H1 (cell line): ENCODE data around the gene JADE3. TPM values are rescaled to one million over a fixed set of nuclear protein-coding genes. Genes with fewer than 3 reads are reported as not detected.

Experiments used
- CTCF ChIA-PET: fragments of 300-600 bp; sonication (Branson Sonifier 250); formaldehyde crosslinking; loops from one replicate; lab custom pipeline; 2021; ENCODE audit not compliant: partially characterized antibody; lab: Charles Lee
- POLR2A ChIA-PET: fragments of 300-600 bp; sonication (Branson Sonifier 250); formaldehyde crosslinking; loops from one replicate; lab custom pipeline; 2021; ENCODE audit warnings: inconsistent platforms; ENCODE audit not compliant: partially characterized antibody; lab: Charles Lee
- DNase-seq, 2 experiments: peaks; one replicate each; pipeline versions ENCODE4 v3.0.0 to v3.0.0-alpha.2; 2010 to 2022; ENCODE audit warnings: low spot score in 2 of 2, low read depth in 1 of 2, mixed read lengths in 1 of 2
- FAIRE-seq: peaks from 2 replicates; lab custom pipeline; 2011; peaks lifted over from hg19 to GRCh38; lab: Jason Lieb, UNC
- H2AFZ ChIP-seq: 2 replicates; pipeline ENCODE4 v1.8.1; 2012; ENCODE audit warnings: low read length, inconsistent platforms
- H2AK5ac ChIP-seq: 2 replicates; pipeline ENCODE4 v1.6.1; 2013; ENCODE audit warnings: low read depth, low read length
- H2BK120ac ChIP-seq: replicated peaks from 2 replicates; pipeline ENCODE3; 2013; ENCODE audit warnings: low read depth, low read length, inconsistent platforms
- H2BK12ac ChIP-seq: 2 replicates; pipeline ENCODE4 v1.6.1; 2013; ENCODE audit warnings: low read depth, low read length
- H2BK15ac ChIP-seq: 2 replicates; pipeline ENCODE4 v1.6.1; 2013; ENCODE audit warnings: low read length
- H2BK20ac ChIP-seq: 2 replicates; pipeline ENCODE4 v1.6.1; 2013; ENCODE audit warnings: low read length
- H2BK5ac ChIP-seq: 2 replicates; pipeline ENCODE4 v1.6.1; 2013; ENCODE audit warnings: low read depth, low read length
- H3K14ac ChIP-seq: 2 replicates; pipeline ENCODE4 v1.6.1; 2013; ENCODE audit warnings: inconsistent platforms; ENCODE audit not compliant: insufficient read length
- H3K18ac ChIP-seq: 2 replicates; pipeline ENCODE4 v1.6.1; 2013; ENCODE audit warnings: low read length; ENCODE audit errors: extremely low read depth
- H3K23ac ChIP-seq: 2 replicates; pipeline ENCODE4 v1.6.1; 2013; ENCODE audit warnings: inconsistent platforms; ENCODE audit not compliant: insufficient read length
- H3K23me2 ChIP-seq: 2 replicates; pipeline ENCODE4 v1.6.1; 2013; ENCODE audit warnings: low read depth, low read length
- H3K27ac ChIP-seq: 2 replicates; pipeline ENCODE4 v1.6.1; 2011; ENCODE audit warnings: low read depth, low read length, inconsistent platforms
- H3K27me3 ChIP-seq, 4 experiments: replicated peaks in 1 of 4; 1 replicate in 1 of 4; 2 replicates in 3 of 4; pipeline versions ENCODE4 v1.6.1 to v1.8.1; 2011 to 2013; ENCODE audit warnings: low read length in 3 of 4, mild to moderate bottlenecking in 3 of 4, inconsistent platforms in 2 of 4, mixed read lengths in 2 of 4, moderate library complexity in 1 of 4; ENCODE audit not compliant: control insufficient read depth in 3 of 4, insufficient read depth in 3 of 4; ENCODE audit errors: extremely low read depth in 1 of 4
- H3K36me3 ChIP-seq, 4 experiments: 2 replicates each; pipeline versions ENCODE4 v1.6.1 to v1.8.1; 2011 to 2013; ENCODE audit warnings: mild to moderate bottlenecking in 4 of 4, low read length in 3 of 4, moderate library complexity in 2 of 4, control low read depth in 1 of 4, inconsistent platforms in 1 of 4; ENCODE audit not compliant: insufficient read depth in 4 of 4, control insufficient read depth in 2 of 4
- H3K4ac ChIP-seq: replicated peaks from 2 replicates; pipeline ENCODE3; 2013; ENCODE audit warnings: low read length, low read depth, mixed read lengths, inconsistent platforms; ENCODE audit not compliant: insufficient read length
- H3K4me1 ChIP-seq, 4 experiments: replicated peaks in 1 of 4; 1 replicate in 1 of 4; 2 replicates in 3 of 4; pipeline versions ENCODE4 v1.6.1 to v1.8.1; 2011 to 2013; ENCODE audit warnings: low read length in 3 of 4, inconsistent platforms in 2 of 4, mixed read lengths in 1 of 4; ENCODE audit not compliant: insufficient read depth in 4 of 4, control insufficient read depth in 3 of 4
- H3K4me2 ChIP-seq, 2 experiments: 2 replicates each; pipeline versions ENCODE4 v1.6.1 to v1.8.1; 2011 to 2013; ENCODE audit warnings: low read depth in 2 of 2, low read length in 2 of 2, control low read depth in 1 of 2, inconsistent platforms in 1 of 2, mild to moderate bottlenecking in 1 of 2; ENCODE audit not compliant: insufficient read depth in 1 of 2
- H3K4me3 ChIP-seq, 4 experiments: fragments of 200-600, 300-600 bp in 1 of 4; sonication (generic), shearing (Covaris generic), sonication (Bioruptor Twin) in 1 of 4; 2 replicates each; pipeline versions ENCODE4 v1.5.1 to v1.8.1; 2011 to 2016; ENCODE audit warnings: low read length in 4 of 4, low read depth in 3 of 4, control low read depth in 2 of 4, inconsistent platforms in 2 of 4, mild to moderate bottlenecking in 2 of 4, mixed read lengths in 1 of 4, moderate library complexity in 1 of 4; ENCODE audit not compliant: insufficient read depth in 2 of 4; ENCODE audit errors: extremely low read depth in 1 of 4
- H3K56ac ChIP-seq: replicated peaks from 2 replicates; pipeline ENCODE3; 2013; ENCODE audit warnings: low read depth, mild to moderate bottlenecking, mixed read lengths, low read length, inconsistent platforms; ENCODE audit not compliant: insufficient read length
- H3K79me1 ChIP-seq: 2 replicates; pipeline ENCODE4 v1.6.1; 2013; ENCODE audit warnings: low read depth, low read length, control low read depth
- H3K79me2 ChIP-seq, 2 experiments: 2 replicates each; pipeline versions ENCODE4 v1.6.1 to v1.8.1; 2012 to 2013; ENCODE audit warnings: low read length in 2 of 2, mild to moderate bottlenecking in 2 of 2, inconsistent platforms in 1 of 2; ENCODE audit not compliant: insufficient read depth in 2 of 2, control insufficient read depth in 1 of 2
- H3K9ac ChIP-seq, 4 experiments: replicated peaks in 1 of 4; 1 replicate in 1 of 4; 2 replicates in 3 of 4; pipeline versions ENCODE4 v1.6.1 to v1.8.1; 2011 to 2013; ENCODE audit warnings: low read depth in 3 of 4, low read length in 3 of 4, control low read depth in 2 of 4, mild to moderate bottlenecking in 2 of 4, moderate library complexity in 2 of 4, inconsistent platforms in 1 of 4; ENCODE audit errors: extremely low read depth in 1 of 4
- H3K9me3 ChIP-seq, 2 experiments: 2 replicates each; pipeline versions ENCODE4 v1.6.1 to v1.8.1; 2012 to 2013; ENCODE audit warnings: mild to moderate bottlenecking in 2 of 2, moderate library complexity in 2 of 2, control low read depth in 1 of 2, inconsistent platforms in 1 of 2, low read depth in 1 of 2, low read length in 1 of 2, mixed read lengths in 1 of 2; ENCODE audit not compliant: insufficient read depth in 2 of 2
- H4K20me1 ChIP-seq, 2 experiments: replicated peaks in 1 of 2; 2 replicates each; pipeline versions ENCODE3 to v1.8.1; 2011 to 2013; ENCODE audit warnings: inconsistent platforms in 2 of 2, low read length in 2 of 2, mild to moderate bottlenecking in 1 of 2; ENCODE audit not compliant: insufficient read depth in 2 of 2, control insufficient read depth in 1 of 2
- H4K5ac ChIP-seq: 2 replicates; pipeline ENCODE4 v1.6.1; 2013; ENCODE audit warnings: low read length, low read depth, mixed read lengths, inconsistent platforms; ENCODE audit not compliant: insufficient read length
- H4K8ac ChIP-seq: 2 replicates; pipeline ENCODE4 v1.8.0; 2013; ENCODE audit warnings: mild to moderate bottlenecking, moderate library complexity, low read length, inconsistent platforms; ENCODE audit not compliant: insufficient read depth; ENCODE audit errors: extremely low read depth
- H4K91ac ChIP-seq: replicated peaks from 2 replicates; pipeline ENCODE3; 2013; ENCODE audit warnings: low read length, mixed read lengths, inconsistent platforms; ENCODE audit not compliant: insufficient read length
- ATF2 ChIP-seq: IDR thresholded peaks from 2 replicates; pipeline ENCODE4 v1.6.1; 2012; ENCODE audit warnings: low read length, inconsistent platforms
- CBX5 ChIP-seq: fragments of 300-800, 300-1000 bp; sonication (generic); IDR thresholded peaks from 2 replicates; pipeline ENCODE4 v1.7.1; 2016; ENCODE audit warnings: antibody characterized with exemption, low read length, low read depth
- CBX8 ChIP-seq: fragments of 300-800, 300-1000 bp; sonication (generic); IDR thresholded peaks from 2 replicates; pipeline ENCODE4 v1.7.1; 2016; ENCODE audit warnings: low read depth, low read length, borderline replicate concordance
- FOSL1 ChIP-seq: IDR thresholded peaks from 2 replicates; pipeline ENCODE4 v1.6.1; 2011; ENCODE audit warnings: mild to moderate bottlenecking, low read depth, low read length, moderate library complexity; ENCODE audit not compliant: insufficient read depth
- GABPA ChIP-seq: IDR thresholded peaks from 2 replicates; pipeline ENCODE4 v1.6.1; 2011; ENCODE audit warnings: mild to moderate bottlenecking, low read length, moderate library complexity, borderline replicate concordance; ENCODE audit not compliant: insufficient read depth
- GTF2F1 ChIP-seq: IDR thresholded peaks from 2 replicates; pipeline ENCODE4 v1.6.1; 2012; ENCODE audit warnings: low read depth, low read length, improper control_type of control experiment, borderline replicate concordance
- KDM5A ChIP-seq: fragments of 200-600 bp; IDR thresholded peaks from 2 replicates; pipeline ENCODE4 v1.7.1; 2012; ENCODE audit warnings: mild to moderate bottlenecking, low read length, inconsistent platforms, mixed read lengths
- POLR2AphosphoS5 ChIP-seq: IDR thresholded peaks from 2 replicates; pipeline ENCODE4 v1.6.1; 2011; ENCODE audit warnings: low read depth, low read length
- RBBP5 ChIP-seq: IDR thresholded peaks from 2 replicates; pipeline ENCODE4 v1.7.1; 2012; ENCODE audit warnings: low read depth, mild to moderate bottlenecking, inconsistent platforms, low read length, moderate library complexity, borderline replicate concordance
- RNF2 ChIP-seq: fragments of 200-900, 300-1000 bp; sonication (generic); IDR thresholded peaks from 2 replicates; pipeline ENCODE4 v1.7.1; 2016; ENCODE audit warnings: borderline replicate concordance, low read depth, mild to moderate bottlenecking, antibody characterized with exemption, low read length; ENCODE audit not compliant: poor library complexity, severe bottlenecking; ENCODE audit errors: missing control alignments
- SP4 ChIP-seq: IDR thresholded peaks from 2 replicates; pipeline ENCODE4 v1.6.1; 2012; ENCODE audit warnings: low read length, inconsistent platforms
- ZNF274 ChIP-seq: IDR thresholded peaks from 2 replicates; pipeline ENCODE4 v1.7.0; 2012; ENCODE audit warnings: low read length, borderline replicate concordance; ENCODE audit errors: extremely low read depth
- WGBS, 2 experiments: shearing (Covaris generic) in 1 of 2; methylation state at CpG; one replicate each; pipeline versions ENCODE4 v1.1.6 to v1.1.7; 2013 to 2015; ENCODE audit warnings: low lambda C conversion rate in 2 of 2, mixed read lengths in 2 of 2, inconsistent platforms in 1 of 2, low coverage in 1 of 2, missing lambda C conversion rate in 1 of 2; ENCODE audit not compliant: insufficient replicate concordance in 2 of 2, insufficient coverage in 1 of 2, insufficient read length in 1 of 2; ENCODE audit errors: extremely low coverage in 1 of 2, missing lambda C conversion rate in 1 of 2; 5-methylcytosine and 5-hydroxymethylcytosine counted together
- polyA plus RNA-seq, 7 experiments: library from polyadenylated mRNA; depleted of rRNA in 3 of 7; stranded (reverse) in 5 of 7; unstranded in 2 of 7; fragments of >200 nt in 5 of 7; fragments of 200-250 nt in 2 of 7; gene quantifications; 1 replicate in 5 of 7; 2 replicates in 1 of 7; 4 replicates in 1 of 7; pipeline versions ENCODE4 v1.2.1 to v1.2.3, GENCODE V29; 2011 to 2013; ENCODE audit warnings: missing spikeins in 2 of 7, mixed read lengths in 2 of 7
- total RNA-seq: library from RNA; stranded (reverse); fragmentation: NEBNext Ultra II Directional; extraction: Animal tissue kit (Norgen Biotek cat#: 25700); gene quantifications from 2 replicates; pipeline ENCODE4 v1.2.1, GENCODE V29; 2021

Gene JADE3
- total and polyA plus RNA-seq, 2 of the 8 experiments (the other 6 are each of a cell fraction or from before 2014, with no cell fraction given): 6.9 to 21.5 TPM

GRCh38 chrX:47060708-47061107, 148.5 kb downstream of the JADE3 start:
- no peak overlapping the region for H2AFZ ChIP-seq
- 100% methylated on average over 2 of the region's 2 CpGs; no CpG with 5 or more reads in 1 of the 2 experiments for WGBS, 2 experiments
- H3K27ac ChIP-seq: no peak overlapping the region
- no peaks in the 10 kb centered on the region for H3K79me2 ChIP-seq
- H2BK20ac ChIP-seq: no peak overlapping the region
- FAIRE-seq (no peak), DNase-seq (no peak)
- H3K79me1 ChIP-seq: no peaks in the 10 kb centered on the region
- no peak overlapping the region for H3K18ac ChIP-seq
- no peaks in the 10 kb centered on the region for H3K23me2 ChIP-seq
- no peak overlapping the region for H2BK12ac ChIP-seq
- H3K4me3 ChIP-seq: no peak overlapping the region
- no peak overlapping the region for H3K4me2 ChIP-seq
- no peak overlapping the region for H2BK120ac ChIP-seq
- no peak overlapping the region for H3K9ac ChIP-seq
- no peak overlapping the region for H4K8ac ChIP-seq
- ChIA-PET POLR2A (no interaction called here), CTCF (interaction anchor here (0.6 kb wide), 1 partner anchor 1144 kb away, joined by 3 read pairs; no protein-coding TSS in a partner anchor)
- no peak overlapping the region for H2AK5ac ChIP-seq
- H3K9me3 ChIP-seq: no peaks in the 10 kb centered on the region
- peaks cover 0 to 6% (median 1%) of the 10 kb centered on the region in 4 experiments; a peak in 4 of 8 replicates for H3K36me3 ChIP-seq
- H3K4me1 ChIP-seq: no peaks in the 10 kb centered on the region
- H3K56ac ChIP-seq: no peak overlapping the region
- no peak overlapping the region for H3K14ac ChIP-seq
- H2BK15ac ChIP-seq: no peak overlapping the region
- H3K23ac ChIP-seq: no peak overlapping the region
- H4K5ac ChIP-seq: no peak overlapping the region
- H2BK5ac ChIP-seq: no peak overlapping the region
- H4K91ac ChIP-seq: no peak overlapping the region
- H3K27me3 ChIP-seq: no peaks in the 10 kb centered on the region
- no peaks in the 10 kb centered on the region for H4K20me1 ChIP-seq
- no peak overlapping the region for H3K4ac ChIP-seq
- TF ChIP-seq CBX8 (no peak), CBX5 (no peak), KDM5A (no peak), RNF2 (no peak), POLR2AphosphoS5 (no peak), ZNF274 (no peak), SP4 (no peak), RBBP5 (no peak), ATF2 (no peak), FOSL1 (no peak), GTF2F1 (no peak), GABPA (no peak)
